ENCODE measurements around the gene GTF3C2.

GRCh38 chr2:27322301-27322765, 34.2 kb downstream of the GTF3C2 start:
- TF ChIP-seq CTCF (IDR thresholded peaks at IDR 0.05) (no peak), POLR2A (IDR thresholded peaks at IDR 0.05) (no peak)
